Measurements from ENCODE around the gene C12orf75. TPM values are rescaled to one million over a fixed set of nuclear protein-coding genes. Genes with fewer than 3 reads are reported as not detected.
"Not testable (repeated sequence)": the region's sequence is repeated elsewhere in the genome, so short reads cannot be mapped to it uniquely, and the experiment has no call there.

C12orf75 gene
- total and polyA plus RNA-seq, 2 of the 13 experiments (the other 11 are each of a cell fraction or from before 2014, with no cell fraction given): 16.1 to 19.8 TPM

DNA sequence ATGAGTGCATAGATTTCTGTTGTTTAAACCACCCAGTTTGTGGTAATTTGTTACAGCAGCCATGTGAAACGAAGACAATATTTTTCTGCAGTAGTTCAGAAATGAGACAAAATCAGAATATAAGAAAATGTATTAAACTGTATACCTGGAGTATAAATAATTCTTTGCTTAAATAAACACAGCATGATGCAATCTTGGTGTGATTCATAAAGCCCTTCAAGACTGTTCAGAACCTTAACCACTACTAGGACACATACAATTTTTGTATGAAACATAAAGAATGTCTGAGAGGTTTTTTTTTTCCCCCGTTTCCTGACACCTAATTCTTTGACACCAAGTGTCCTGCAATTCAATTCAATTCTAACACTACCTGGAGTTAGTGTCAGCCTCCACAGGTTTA is 10.5 kb downstream of the C12orf75 start (continued):
- TF ChIP-seq, protein P1, sequence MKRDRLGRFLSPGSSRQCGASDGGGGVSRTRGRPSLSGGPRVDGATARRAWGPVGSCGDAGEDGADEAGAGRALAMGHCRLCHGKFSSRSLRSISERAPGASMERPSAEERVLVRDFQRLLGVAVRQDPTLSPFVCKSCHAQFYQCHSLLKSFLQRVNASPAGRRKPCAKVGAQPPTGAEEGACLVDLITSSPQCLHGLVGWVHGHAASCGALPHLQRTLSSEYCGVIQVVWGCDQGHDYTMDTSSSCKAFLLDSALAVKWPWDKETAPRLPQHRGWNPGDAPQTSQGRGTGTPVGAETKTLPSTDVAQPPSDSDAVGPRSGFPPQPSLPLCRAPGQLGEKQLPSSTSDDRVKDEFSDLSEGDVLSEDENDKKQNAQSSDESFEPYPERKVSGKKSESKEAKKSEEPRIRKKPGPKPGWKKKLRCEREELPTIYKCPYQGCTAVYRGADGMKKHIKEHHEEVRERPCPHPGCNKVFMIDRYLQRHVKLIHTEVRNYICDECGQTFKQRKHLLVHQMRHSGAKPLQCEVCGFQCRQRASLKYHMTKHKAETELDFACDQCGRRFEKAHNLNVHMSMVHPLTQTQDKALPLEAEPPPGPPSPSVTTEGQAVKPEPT (CRISPR knock-in tag; IDR thresholded peaks at IDR 0.05; ENCODE audit: low read depth): no peak

DNA sequence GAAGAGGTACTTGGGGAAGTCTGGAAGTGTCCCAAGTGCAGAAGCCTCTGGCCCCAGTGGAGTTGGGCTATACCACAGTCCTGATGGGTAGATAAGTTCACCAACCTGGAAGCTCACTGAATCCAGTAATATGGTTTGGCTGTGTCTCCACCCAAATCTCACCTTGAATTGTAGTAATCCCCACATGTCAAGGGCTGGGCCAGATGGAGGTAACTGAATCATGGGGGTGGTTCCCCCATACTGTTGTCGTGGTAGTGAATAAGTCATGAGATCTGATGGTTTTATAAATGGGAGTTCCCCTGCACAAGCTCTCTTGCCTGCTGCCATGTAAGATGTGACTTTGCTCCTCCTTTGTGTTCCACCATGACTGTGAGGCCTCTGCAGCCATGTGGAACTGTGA is 11.1 kb downstream of the C12orf75 start:
- WGBS (ENCODE audit: low lambda C conversion rate): 64% methylated on average over 1 of the region's 1 CpG
- FAIRE-seq; H3K27me3 ChIP-seq (ENCODE audit: control insufficient read depth in 1 of 2, insufficient read depth in 2 of 2, low read length in 2 of 2); H3K36me3 ChIP-seq (replicated peaks in 1 of 2; ENCODE audit: control insufficient read depth in 1 of 2, insufficient read depth in 2 of 2, low read length in 2 of 2); H3K79me2 ChIP-seq (ENCODE audit: insufficient read depth, low read length); DNase-seq (ENCODE audit: low spot score); H3K9me3 ChIP-seq (ENCODE audit: low read length); POLR2A ChIA-PET; H3K4me2 ChIP-seq (ENCODE audit: low read depth, low read length); H3K4me3 ChIP-seq (replicated peaks in 1 of 3; ENCODE audit: insufficient read depth in 1 of 3, low read depth in 2 of 3, low read length in 3 of 3); in situ Hi-C loops (cut with HindIII; ENCODE audit: extremely low pct_ligation_motif_present, low pct_unique_long_range_greater_than_20kb); intact Hi-C loops (cut with micrococcal nuclease; ENCODE audit: unreplicated experiment); CTCF ChIA-PET (ENCODE audit: low intra/inter-chr PET ratio, low total read pairs); ATAC-seq; H3K27ac ChIP-seq (ENCODE audit: extremely low read length, insufficient read depth, low read length); H2AFZ ChIP-seq (ENCODE audit: low read length); H3K9ac ChIP-seq (ENCODE audit: insufficient read depth, low read depth, low read length); BruUV-seq (replicated peaks); H4K20me1 ChIP-seq (ENCODE audit: insufficient read depth, low read length): not testable (repeated sequence)
- peaks cover 12% of the 10 kb centered on the region for H3K4me1 ChIP-seq (ENCODE audit: insufficient read depth, low read length)

DNA sequence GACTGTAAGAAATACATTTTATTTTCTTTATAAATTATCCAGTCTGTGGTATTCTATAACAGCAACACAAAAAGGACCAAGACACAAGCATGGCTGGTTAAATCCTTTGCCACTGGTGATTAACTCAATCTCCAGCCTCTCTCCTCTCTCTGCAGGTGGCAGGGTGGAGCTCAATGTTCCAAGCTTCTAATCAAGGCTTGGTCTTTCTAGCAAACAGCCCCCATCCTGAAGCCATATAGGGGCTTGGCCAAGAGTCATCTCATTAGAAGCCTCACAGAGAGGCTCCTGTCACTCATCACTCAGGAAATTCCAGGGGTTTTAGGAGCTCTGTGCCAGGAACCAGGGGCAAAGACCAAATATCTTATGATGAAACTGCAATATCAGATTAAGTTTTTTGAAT is 12.0 kb downstream of the C12orf75 start:
- H3K4me2 ChIP-seq (ENCODE audit: low read depth, low read length): no peak overlapping the region
- H3K27me3 ChIP-seq (ENCODE audit: control insufficient read depth in 1 of 2, insufficient read depth in 2 of 2, low read length in 2 of 2): no peaks in the 10 kb centered on the region
- ChIA-PET CTCF (ENCODE audit: low intra/inter-chr PET ratio, low total read pairs) (no interaction called here), POLR2A (no interaction called here)
- peaks cover 8% of the 10 kb centered on the region for H3K9me3 ChIP-seq (ENCODE audit: low read length)
- no TSS peak for BruUV-seq (replicated peaks)
- no peak overlapping the region for H3K27ac ChIP-seq (ENCODE audit: extremely low read length, insufficient read depth, low read length)
- ATAC-seq (no peak), FAIRE-seq (no peak), DNase-seq (ENCODE audit: low spot score) (no peak)
- H4K20me1 ChIP-seq (ENCODE audit: insufficient read depth, low read length): no peaks in the 10 kb centered on the region
- H3K36me3 ChIP-seq (replicated peaks in 1 of 2; ENCODE audit: control insufficient read depth in 1 of 2, insufficient read depth in 2 of 2, low read length in 2 of 2): no peaks in the 10 kb centered on the region
- no peaks in the 10 kb centered on the region for H3K79me2 ChIP-seq (ENCODE audit: insufficient read depth, low read length)
- no peak overlapping the region for H3K9ac ChIP-seq (ENCODE audit: insufficient read depth, low read depth, low read length)
- in situ Hi-C loops (cut with HindIII; ENCODE audit: extremely low pct_ligation_motif_present, low pct_unique_long_range_greater_than_20kb): no loop called here
- H3K4me3 ChIP-seq (replicated peaks in 1 of 3; ENCODE audit: insufficient read depth in 1 of 3, low read depth in 2 of 3, low read length in 3 of 3): no peak overlapping the region
- H2AFZ ChIP-seq (ENCODE audit: low read length): no peak overlapping the region
- intact Hi-C loops (cut with micrococcal nuclease; ENCODE audit: unreplicated experiment): no loop called here
- H3K4me1 ChIP-seq (ENCODE audit: insufficient read depth, low read length): peaks cover 9% of the 10 kb centered on the region
- TF ChIP-seq, protein P2, sequence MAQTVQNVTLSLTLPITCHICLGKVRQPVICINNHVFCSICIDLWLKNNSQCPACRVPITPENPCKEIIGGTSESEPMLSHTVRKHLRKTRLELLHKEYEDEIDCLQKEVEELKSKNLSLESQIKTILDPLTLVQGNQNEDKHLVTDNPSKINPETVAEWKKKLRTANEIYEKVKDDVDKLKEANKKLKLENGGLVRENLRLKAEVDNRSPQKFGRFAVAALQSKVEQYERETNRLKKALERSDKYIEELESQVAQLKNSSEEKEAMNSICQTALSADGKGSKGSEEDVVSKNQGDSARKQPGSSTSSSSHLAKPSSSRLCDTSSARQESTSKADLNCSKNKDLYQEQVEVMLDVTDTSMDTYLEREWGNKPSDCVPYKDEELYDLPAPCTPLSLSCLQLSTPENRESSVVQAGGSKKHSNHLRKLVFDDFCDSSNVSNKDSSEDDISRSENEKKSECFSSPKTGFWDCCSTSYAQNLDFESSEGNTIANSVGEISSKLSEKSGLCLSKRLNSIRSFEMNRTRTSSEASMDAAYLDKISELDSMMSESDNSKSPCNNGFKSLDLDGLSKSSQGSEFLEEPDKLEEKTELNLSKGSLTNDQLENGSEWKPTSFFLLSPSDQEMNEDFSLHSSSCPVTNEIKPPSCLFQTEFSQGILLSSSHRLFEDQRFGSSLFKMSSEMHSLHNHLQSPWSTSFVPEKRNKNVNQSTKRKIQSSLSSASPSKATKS (CRISPR knock-in tag; IDR thresholded peaks at IDR 0.05): no peak
- TF ChIP-seq ZNF883 (CRISPR knock-in tag; IDR thresholded peaks at IDR 0.05; ENCODE audit: not compliant biosample characterization): no peak
- no peak for TF ChIP-seq RCOR2 (CRISPR knock-in tag; IDR thresholded peaks at IDR 0.05)
- TF ChIP-seq HNRNPUL1 (IDR thresholded peaks at IDR 0.05; ENCODE audit: low read depth, low read length): no peak
- no peak for TF ChIP-seq ZNF589 (CRISPR knock-in tag; conservative IDR thresholded peaks at IDR 0.05)
- TF ChIP-seq ZFP36 (IDR thresholded peaks at IDR 0.05; ENCODE audit: borderline replicate concordance, low read depth, low read length, partially characterized antibody): no peak
- TF ChIP-seq CHD4 (IDR thresholded peaks at IDR 0.05; ENCODE audit: borderline replicate concordance, low read length): no peak
- TF ChIP-seq, protein P3, sequence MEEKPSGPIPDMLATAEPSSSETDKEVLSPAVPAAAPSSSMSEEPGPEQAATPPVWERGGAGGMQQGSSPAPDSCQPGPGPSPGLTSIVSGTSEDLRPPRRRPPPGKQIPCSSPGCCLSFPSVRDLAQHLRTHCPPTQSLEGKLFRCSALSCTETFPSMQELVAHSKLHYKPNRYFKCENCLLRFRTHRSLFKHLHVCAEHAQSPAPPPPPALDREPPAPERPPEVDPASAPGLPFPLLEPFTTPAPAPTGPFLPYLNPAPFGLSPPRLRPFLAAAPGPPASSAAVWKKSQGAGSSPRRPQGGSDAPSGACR (CRISPR knock-in tag; IDR thresholded peaks at IDR 0.05): no peak
- TF ChIP-seq, protein P4, sequence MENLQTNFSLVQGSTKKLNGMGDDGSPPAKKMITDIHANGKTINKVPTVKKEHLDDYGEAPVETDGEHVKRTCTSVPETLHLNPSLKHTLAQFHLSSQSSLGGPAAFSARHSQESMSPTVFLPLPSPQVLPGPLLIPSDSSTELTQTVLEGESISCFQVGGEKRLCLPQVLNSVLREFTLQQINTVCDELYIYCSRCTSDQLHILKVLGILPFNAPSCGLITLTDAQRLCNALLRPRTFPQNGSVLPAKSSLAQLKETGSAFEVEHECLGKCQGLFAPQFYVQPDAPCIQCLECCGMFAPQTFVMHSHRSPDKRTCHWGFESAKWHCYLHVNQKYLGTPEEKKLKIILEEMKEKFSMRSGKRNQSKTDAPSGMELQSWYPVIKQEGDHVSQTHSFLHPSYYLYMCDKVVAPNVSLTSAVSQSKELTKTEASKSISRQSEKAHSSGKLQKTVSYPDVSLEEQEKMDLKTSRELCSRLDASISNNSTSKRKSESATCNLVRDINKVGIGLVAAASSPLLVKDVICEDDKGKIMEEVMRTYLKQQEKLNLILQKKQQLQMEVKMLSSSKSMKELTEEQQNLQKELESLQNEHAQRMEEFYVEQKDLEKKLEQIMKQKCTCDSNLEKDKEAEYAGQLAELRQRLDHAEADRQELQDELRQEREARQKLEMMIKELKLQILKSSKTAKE (CRISPR knock-in tag; IDR thresholded peaks at IDR 0.05; ENCODE audit: borderline replicate concordance): no peak

Measured in HepG2 (cell line).